NCI-H1417 (cell line): Measurements from ENCODE around the gene APBA2.
A peak's percentile ranks its signal among the peaks of the same experiment; 100 is the strongest.

Source experiments
- DNase-seq, 3 experiments: peaks; one replicate each; lab custom pipeline; 2025; lab: John Stamatoyannopoulos, UW

The APBA2 gene

GRCh38 chr15:29102911-29103823 is 217.4 kb downstream of the APBA2 start:
- DNase-seq: no peak

GRCh38 chr15:29103824-29104565 is 218.2 kb downstream of the APBA2 start:
- peak in 2 of 3 experiments; percentile 78 to 82 for DNase-seq

- DNase-seq: no peak
These were observed 218.7 kb downstream of the APBA2 start for GRCh38 chr15:29104566-29104880.

- peak in 1 of 3 experiments; percentile 27 for DNase-seq
These were observed 219.5 kb downstream of the APBA2 start for GRCh38 chr15:29105151-29105854.

GRCh38 chr15:29106116-29106515 is 220.3 kb downstream of the APBA2 start:
- DNase-seq: no peak

- no peak for DNase-seq
These were observed 220.9 kb downstream of the APBA2 start for GRCh38 chr15:29106551-29107290.

- no peak for DNase-seq
These were observed 221.6 kb downstream of the APBA2 start for GRCh38 chr15:29107291-29107890.

- DNase-seq: no peak
These were observed 222.3 kb downstream of the APBA2 start for GRCh38 chr15:29107971-29108645.

- no peak for DNase-seq
These were observed 224.0 kb downstream of the APBA2 start for GRCh38 chr15:29109762-29110161.

- no peak for DNase-seq
These were observed 224.4 kb downstream of the APBA2 start for GRCh38 chr15:29110176-29110575.

GRCh38 chr15:29110733-29111132 is 225.0 kb downstream of the APBA2 start:
- no peak for DNase-seq

GRCh38 chr15:29111705-29112281 is 226.0 kb downstream of the APBA2 start:
- no peak for DNase-seq

GRCh38 chr15:29113336-29114220 is 227.8 kb downstream of the APBA2 start:
- DNase-seq: no peak

GRCh38 chr15:29114221-29115092 is 228.7 kb downstream of the APBA2 start:
- DNase-seq: no peak

- DNase-seq: no peak
These were observed 229.6 kb downstream of the APBA2 start for GRCh38 chr15:29115093-29115991.

GRCh38 chr15:29116970-29117700 is 231.4 kb downstream of the APBA2 start:
- DNase-seq: no peak

GRCh38 chr15:29117778-29118177 is 232.0 kb downstream of the APBA2 start:
- DNase-seq: no peak
